ENCODE measurements around the gene SYT9.
A peak's percentile ranks its signal among the peaks of the same experiment; 100 is the strongest.

The SYT9 gene

DNA sequence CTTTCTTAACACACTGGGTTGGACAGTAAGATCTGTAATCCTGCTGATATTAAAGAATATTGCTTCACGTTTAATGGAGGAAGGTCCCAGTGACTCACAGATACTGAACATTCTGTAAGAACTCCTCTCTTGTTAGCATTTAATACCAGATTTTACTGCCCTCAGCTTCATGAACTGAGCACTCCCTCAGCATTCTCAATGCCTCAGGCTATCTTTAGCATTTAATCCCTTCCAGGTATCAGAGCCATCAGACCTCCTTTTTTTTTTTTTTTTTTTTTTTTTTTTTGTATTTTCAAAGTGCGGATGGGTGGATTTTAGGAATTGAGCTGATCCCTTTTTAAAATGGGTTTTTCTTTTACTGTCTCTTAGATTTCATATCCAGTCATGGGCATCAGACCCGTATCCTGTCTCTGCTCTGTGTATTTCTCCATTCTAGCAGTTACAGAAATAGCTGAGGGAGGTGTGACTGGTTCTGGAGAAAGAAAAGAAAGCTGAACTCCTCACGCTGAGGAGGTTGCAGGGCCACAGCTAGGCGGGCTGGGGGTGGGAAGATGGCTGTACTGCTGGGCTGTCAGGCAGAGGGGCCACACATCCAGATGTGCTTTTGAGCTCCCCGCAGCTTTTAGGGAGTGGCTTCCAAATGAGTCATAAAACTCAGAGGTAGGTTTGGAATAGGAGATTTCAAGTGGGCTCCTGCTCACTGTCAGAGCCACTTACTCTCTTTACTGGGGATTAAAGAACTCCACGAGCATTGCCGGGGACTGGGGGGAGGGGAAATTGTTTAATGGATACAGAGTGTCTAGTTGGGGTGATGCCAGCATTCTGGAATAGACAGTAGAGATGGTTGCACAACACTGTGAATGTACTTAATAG is 97.0 kb downstream of the SYT9 start:
- DNase-seq: no peak

- no peak for DNase-seq
These were observed 99.5 kb downstream of the SYT9 start for GRCh38 chr11:7351228-7351627.

GRCh38 chr11:7353100-7353499 is 101.4 kb downstream of the SYT9 start:
- peak in 1 of 5 experiments; percentile 19 for DNase-seq

- DNase-seq: no peak
These were observed 113.0 kb downstream of the SYT9 start for GRCh38 chr11:7364660-7365059.

DNA sequence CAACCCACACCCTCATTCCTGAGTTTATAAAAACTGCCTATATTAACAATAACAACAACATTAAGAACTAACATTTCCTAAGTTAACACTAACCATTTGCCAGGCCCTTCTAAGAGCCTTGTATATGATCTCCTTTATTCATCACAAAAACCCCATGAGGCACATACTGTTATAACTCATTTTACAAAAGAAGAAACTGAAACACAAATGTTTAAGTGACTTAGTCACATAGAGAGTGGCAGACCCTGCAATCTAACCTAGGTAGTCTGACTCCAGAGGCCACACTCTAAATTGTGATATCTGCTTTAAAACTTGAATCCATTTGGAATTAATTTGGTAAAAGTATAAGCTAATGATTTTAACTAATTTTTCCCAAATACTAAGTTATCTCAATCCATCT is 116.1 kb downstream of the SYT9 start:
- no peak for DNase-seq

DNA sequence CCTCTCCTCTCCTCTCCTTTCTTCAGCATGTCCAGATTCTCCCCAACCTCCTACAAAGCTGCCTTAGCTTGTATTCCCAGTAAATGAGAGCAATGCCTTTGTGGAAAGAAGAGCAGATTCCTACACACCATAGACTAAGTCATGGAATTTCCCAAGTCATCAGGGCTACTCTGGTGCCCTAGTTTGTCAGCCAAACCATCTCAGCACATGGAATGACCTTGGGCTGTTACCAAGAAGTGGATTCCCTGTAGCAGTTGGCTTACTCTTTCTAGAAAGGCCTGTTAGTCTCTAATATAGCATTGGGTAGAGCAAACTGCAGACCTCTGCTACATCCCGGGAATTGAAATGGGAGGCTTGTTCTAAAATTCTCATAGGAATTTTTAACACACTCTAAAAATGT is 124.7 kb downstream of the SYT9 start:
- DNase-seq: no peak

DNA sequence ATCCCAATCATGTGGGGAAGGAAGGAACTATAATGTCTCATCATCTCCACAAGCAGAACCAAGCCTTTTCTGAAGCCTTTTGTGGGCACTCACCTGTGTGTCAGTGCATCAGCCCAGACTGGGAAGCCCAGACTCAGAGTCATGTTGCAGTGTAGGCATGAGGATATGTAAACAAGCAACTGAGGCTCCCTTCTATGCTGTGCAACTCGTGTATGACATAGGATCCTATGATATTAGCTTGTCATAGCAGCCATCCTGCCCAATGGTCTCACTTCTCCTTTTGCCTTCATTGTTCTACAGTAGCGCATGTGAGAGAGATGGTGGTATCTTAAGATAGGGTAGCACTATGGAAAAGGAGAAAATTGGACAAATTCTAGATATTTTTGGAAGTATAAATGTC is 130.2 kb downstream of the SYT9 start:
- no peak for DNase-seq

- no peak for DNase-seq
These were observed 131.7 kb downstream of the SYT9 start for GRCh38 chr11:7383406-7383805.

DNA sequence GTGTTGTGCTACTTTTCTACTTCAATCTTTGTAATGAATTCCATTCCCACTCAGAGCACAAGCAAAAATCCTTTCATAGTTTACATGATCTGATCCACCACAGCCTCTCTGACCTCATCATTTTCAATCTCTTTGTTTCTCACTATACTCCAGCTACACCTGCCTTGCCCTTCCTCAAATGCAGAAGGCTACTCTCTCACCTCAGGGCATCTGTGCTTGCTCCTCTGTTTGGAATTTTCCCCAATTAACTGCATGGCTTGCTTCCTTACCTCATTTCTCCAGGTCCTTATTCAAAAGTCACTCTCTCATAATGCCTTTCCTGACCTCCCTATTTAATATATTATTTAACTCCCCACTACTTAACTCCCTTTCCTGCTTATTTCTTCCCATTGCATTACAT is 133.0 kb downstream of the SYT9 start:
- DNase-seq: no peak

- DNase-seq: no peak
These were observed 133.8 kb downstream of the SYT9 start for GRCh38 chr11:7385532-7385931.

DNA sequence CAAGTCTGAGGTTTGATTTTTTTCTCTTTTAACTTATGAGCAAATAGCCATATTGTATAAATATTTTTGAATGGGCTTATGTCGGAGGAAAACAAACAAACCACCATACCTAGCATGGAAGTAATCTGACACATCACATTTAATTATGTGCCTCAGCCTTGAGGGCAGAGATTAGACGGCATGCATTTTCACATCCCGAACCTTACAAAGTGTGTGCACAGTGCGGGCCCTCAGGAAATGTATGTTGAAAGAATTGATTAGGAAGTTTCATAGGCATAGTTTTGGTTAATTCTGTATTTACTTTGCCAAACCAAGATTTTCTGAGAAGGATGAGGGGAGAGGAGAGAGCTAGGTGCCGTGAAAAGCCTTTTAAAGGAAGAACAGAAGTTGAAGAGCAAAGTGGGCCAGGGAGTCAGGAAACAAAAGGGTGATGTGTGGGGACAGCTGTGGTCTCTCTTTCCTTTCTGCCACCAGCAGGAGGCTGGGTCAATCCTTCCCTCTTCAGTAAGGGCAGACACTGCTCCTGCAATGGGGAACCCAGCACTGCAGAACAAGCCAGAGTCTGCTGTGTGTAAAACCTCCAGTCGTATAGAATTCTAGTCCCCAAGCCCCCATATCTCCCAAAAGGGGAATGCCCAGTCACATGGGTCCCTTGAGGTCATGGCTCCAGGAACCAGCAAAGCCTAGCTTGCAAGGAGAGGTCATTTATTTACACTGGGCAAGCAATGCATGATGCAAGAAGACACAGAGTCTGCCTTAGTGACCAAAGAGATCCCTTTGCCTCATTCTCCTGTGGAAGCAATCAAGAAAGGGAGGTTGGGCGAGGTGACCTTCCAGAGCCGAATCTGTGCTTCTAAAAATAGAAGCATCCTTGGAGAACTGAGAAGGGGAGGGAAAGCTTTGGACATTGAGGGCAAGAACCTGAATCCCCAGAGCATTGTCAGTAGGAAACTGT is 162.5 kb downstream of the SYT9 start:
- DNase-seq: no peak

GRCh38 chr11:7414973-7415817 is 163.5 kb downstream of the SYT9 start:
- no peak for DNase-seq

- DNase-seq: no peak
These were observed 164.4 kb downstream of the SYT9 start for GRCh38 chr11:7416080-7416479.

GRCh38 chr11:7417328-7417727 is 165.6 kb downstream of the SYT9 start:
- no peak for DNase-seq

DNA sequence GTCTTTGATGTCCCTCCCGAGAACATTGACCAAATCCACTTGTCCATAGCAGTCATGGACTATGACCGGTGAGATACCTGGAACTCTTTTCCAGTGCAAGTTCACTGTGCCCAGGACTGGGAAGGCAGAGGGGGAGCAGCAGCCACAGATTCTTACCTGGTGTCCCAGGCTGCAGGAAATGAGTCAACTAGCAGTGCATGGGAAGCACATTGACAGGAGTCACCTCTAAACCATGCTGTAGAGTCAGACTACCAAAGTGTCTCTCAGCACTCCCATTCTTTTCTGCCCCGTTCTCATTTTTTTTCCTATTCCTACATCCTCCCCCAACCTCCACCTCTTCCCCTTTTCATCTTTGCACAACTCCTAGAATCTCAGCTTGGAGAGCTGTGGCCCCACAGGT is 166.4 kb downstream of the SYT9 start:
- DNase-seq: no peak

GRCh38 chr11:7418906-7419305 is 167.2 kb downstream of the SYT9 start:
- DNase-seq: no peak

DNA sequence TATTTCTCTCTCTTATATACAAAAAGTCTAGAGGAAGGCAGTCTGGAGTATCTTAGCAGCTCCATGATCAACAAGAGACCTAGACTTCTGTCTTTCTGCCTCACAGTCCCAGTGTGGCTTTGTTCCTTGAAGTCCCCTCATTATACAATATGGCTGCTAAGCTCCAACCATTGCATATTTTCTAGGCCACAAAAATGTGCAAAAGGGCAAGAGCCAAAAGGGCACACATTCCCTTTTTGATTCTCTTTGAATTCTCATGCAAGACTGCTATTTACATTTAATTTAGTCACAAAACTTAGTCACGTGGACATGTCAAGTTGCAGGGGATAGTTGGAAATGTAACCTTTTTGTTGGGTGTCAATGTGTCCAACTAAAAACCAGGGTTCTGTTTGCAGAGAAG is 169.4 kb downstream of the SYT9 start:
- no peak for DNase-seq

GRCh38 chr11:7422544-7423331 is 171.0 kb downstream of the SYT9 start:
- DNase-seq: peak in 1 of 5 experiments; percentile 12

GRCh38 chr11:7423946-7424345 is 172.2 kb downstream of the SYT9 start:
- DNase-seq: no peak

DNA sequence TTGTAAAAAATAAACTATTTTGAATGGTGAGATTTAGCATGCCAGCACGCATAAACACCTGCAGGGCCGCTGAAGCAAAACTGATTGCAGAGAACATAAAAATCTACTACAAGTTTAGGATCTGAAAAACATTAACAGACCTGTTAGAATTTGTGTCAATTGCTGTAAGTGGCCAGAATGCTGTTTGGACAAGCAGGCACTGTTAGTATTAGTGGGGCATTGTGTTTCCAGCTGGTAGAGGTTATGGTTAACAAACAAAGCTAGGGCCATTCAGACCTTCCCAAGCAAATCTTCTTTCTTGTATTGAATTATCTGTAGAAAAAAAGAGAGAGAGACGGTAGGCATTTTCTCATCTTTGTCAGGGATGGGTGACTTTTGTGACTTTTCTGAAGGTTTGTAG is 176.0 kb downstream of the SYT9 start:
- no peak for DNase-seq

DNA sequence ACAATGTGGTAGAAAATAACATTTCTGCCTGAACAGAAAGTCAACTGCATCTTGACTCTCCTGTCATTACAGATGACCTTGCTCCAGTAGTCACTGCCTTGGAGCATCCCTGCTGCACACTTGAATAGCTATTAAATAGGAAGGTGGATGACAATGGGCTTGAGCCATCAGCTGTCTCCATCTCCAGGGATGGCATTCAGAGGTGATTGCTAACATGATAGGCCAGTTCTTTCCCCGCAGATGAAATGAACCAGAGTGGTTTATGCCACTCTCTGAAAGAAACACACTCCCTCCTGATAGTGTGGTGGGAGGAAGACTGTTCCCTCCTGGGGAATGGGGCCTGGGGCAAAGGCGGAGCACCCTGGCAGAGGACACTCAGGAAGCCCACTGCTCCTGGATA is 176.5 kb downstream of the SYT9 start:
- DNase-seq: no peak

DNA sequence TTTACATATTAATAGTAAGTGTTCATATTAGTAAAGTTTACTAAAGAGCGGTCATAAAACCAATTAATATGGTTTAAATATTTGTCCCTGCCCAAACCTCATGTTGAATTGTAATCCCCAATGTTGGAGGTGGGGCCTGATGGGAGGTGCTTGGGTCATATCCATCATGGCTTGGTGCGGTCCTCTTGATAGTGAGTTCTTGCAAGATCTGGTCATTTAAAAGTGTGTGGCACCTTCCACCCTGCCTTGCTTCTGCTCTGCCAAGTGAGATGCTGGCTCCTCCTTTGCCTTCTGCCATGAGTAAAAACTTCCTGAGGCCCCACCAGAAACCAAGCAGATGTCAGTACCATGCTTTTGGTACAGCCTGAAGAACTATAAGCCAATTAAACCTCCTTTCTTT is 178.8 kb downstream of the SYT9 start:
- DNase-seq: no peak
